Thyroid gland (tissue), 4 donors: Measurements from ENCODE around the gene UGT1A6.

ENCODE experiments used
- POLR2A ChIP-seq, 2 donors: fragments of 450-650 bp; IDR thresholded peaks; one replicate each; pipeline ENCODE4 v1.6.1; 2017; ENCODE audit warnings: antibody characterized with exemption in 2 of 2, mild to moderate bottlenecking in 2 of 2, moderate library complexity in 1 of 2
- TF ChIP-seq, protein P1 (sequence below), 6 experiments: fragments of 200-600 bp in 3 of 6; fragments of 450-650 bp in 3 of 6; sonication (generic) in 3 of 6; IDR thresholded peaks; one replicate each; pipeline ENCODE4 v1.5.1; 2016 to 2019; ENCODE audit warnings: antibody characterized with exemption in 6 of 6, mild to moderate bottlenecking in 2 of 6, inconsistent platforms in 1 of 6, moderate library complexity in 1 of 6

DNA sequence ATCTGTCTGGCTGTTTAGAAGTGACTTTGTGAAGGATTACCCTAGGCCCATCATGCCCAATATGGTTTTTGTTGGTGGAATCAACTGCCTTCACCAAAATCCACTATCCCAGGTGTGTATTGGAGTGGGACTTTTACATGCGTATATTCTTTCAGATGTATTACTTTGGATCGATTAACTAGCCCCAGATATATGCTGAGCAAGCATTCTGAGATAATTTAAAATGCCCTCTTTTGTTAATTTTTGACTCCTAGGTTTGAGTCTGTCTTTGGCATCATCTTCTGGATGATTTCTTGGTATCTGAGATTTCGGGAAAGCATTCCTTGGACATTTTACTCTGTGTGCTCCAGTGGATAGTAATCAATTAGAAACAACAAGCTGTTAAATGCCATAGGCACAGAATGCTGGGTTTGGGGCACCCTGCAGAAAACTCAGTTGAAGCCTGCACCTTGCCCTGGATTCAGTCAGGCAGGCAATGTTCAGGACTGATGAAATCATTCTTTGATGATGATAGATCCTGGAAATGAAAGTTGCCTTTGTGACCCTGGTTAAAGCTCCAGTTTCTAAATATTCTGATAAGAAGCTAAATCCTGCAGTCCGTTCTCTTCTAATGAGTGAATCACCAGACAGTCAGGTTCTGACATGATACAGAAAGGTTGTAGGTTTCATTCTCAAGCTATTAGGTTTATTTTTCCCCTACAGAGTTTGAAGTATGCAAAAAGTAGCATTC is 68.5 kb downstream of the UGT1A6 start:
- TF ChIP-seq, protein P1, sequence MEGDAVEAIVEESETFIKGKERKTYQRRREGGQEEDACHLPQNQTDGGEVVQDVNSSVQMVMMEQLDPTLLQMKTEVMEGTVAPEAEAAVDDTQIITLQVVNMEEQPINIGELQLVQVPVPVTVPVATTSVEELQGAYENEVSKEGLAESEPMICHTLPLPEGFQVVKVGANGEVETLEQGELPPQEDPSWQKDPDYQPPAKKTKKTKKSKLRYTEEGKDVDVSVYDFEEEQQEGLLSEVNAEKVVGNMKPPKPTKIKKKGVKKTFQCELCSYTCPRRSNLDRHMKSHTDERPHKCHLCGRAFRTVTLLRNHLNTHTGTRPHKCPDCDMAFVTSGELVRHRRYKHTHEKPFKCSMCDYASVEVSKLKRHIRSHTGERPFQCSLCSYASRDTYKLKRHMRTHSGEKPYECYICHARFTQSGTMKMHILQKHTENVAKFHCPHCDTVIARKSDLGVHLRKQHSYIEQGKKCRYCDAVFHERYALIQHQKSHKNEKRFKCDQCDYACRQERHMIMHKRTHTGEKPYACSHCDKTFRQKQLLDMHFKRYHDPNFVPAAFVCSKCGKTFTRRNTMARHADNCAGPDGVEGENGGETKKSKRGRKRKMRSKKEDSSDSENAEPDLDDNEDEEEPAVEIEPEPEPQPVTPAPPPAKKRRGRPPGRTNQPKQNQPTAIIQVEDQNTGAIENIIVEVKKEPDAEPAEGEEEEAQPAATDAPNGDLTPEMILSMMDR (IDR thresholded peaks at IDR 0.05) = no peak
- TF ChIP-seq POLR2A (IDR thresholded peaks at IDR 0.05) = no peak
